ENCODE results near the gene ENOX1.

ENOX1 gene

DNA sequence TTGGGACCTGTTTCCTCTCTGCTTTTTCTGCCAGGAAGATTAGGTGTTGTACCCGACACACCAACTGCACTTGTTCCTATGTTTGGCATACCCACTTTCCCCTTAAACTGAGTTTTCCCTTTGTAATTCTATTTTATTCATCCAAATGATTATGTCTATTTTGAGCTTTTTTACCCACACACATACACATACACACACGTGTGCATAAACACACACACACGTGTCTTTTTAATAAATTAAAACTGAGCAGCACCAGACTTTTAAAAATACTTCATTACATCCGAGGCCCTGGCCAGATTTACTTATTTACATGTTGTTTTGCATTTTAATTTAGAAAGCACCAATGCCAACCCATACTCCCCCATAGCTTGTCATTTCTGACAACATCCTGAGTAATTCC, 413.4 kb downstream of the ENOX1 start:
- H3K4me3 ChIP-seq (ENCODE audit: low read depth, low read length): no peak overlapping the region
- H2AFZ ChIP-seq (ENCODE audit: insufficient read depth, low read length, poor library complexity): no peak overlapping the region
- H3K79me1 ChIP-seq (ENCODE audit: low read length): no peaks in the 10 kb centered on the region
- H3K14ac ChIP-seq (ENCODE audit: low read length): no peak overlapping the region
- H3K23ac ChIP-seq (ENCODE audit: low read length): no peak overlapping the region
- H4K12ac ChIP-seq (ENCODE audit: low read depth, low read length): no peak overlapping the region
- H3K27me3 ChIP-seq (ENCODE audit: insufficient read depth, low read length): no peaks in the 10 kb centered on the region
- no peaks in the 10 kb centered on the region for H3K36me3 ChIP-seq (ENCODE audit: control insufficient read depth in 1 of 2, insufficient read depth in 2 of 2, low read length in 2 of 2)
- no peak for DNase-seq
- H3K79me2 ChIP-seq (ENCODE audit: control insufficient read depth, insufficient read depth, low read length, poor library complexity): no peaks in the 10 kb centered on the region
- no peak overlapping the region for H3K18ac ChIP-seq (ENCODE audit: low read length)
- no CpG with 5 or more reads among the region's 4 CpGs for WGBS (ENCODE audit: extremely low coverage, insufficient coverage, insufficient read length)
- H3K4ac ChIP-seq (ENCODE audit: low read depth, low read length): no peak overlapping the region
- H3K9me3 ChIP-seq (ENCODE audit: insufficient read depth, low read depth, low read length): no peaks in the 10 kb centered on the region
- H2BK5ac ChIP-seq (ENCODE audit: low read depth, low read length, poor library complexity): no peak overlapping the region
- no peak overlapping the region for H2BK12ac ChIP-seq (ENCODE audit: low read length)
- H3K4me1 ChIP-seq (ENCODE audit: control insufficient read depth in 1 of 2, insufficient read depth in 2 of 2, low read length in 2 of 2): no peaks in the 10 kb centered on the region
- no peak overlapping the region for H2AK5ac ChIP-seq (ENCODE audit: low read length)
- H4K8ac ChIP-seq (ENCODE audit: low read depth, low read length): no peak overlapping the region
- H3K27ac ChIP-seq (ENCODE audit: low read depth, low read length): no peak overlapping the region
- H3K4me2 ChIP-seq (ENCODE audit: low read length): no peak overlapping the region
- H3K9ac ChIP-seq (ENCODE audit: low read length): no peak overlapping the region
- H4K91ac ChIP-seq (ENCODE audit: low read depth, low read length): no peak overlapping the region
- no peak overlapping the region for H2BK120ac ChIP-seq (ENCODE audit: insufficient read depth, low read length, poor library complexity)

DNA sequence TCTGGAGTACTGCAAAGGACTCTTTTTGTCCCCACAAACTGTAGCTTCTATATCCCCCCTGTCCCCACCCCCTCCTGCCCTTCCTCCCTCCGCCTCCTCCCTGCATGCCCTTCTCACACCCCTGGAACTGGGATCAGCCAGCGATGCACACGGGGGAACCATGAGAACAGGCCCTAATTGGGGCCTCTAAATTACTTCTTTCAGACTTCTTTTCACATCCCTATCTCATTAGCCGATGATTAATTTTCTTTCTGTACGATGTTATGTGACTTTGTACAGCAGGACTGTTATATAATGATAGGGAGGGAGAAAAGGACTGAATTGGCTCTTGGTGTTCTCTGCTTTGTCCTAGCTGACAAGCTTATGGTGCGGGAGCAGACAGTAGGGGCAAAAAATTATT, 415.9 kb downstream of the ENOX1 start:
- Histone ChIP-seq H3K4ac (ENCODE audit: low read depth, low read length) (no peak overlapping the region), H3K23ac (ENCODE audit: low read length) (no peak overlapping the region), H4K8ac (ENCODE audit: low read depth, low read length) (no peak overlapping the region), H2AFZ (ENCODE audit: insufficient read depth, low read length, poor library complexity) (no peak overlapping the region), H4K12ac (ENCODE audit: low read depth, low read length) (no peak overlapping the region), H3K9ac (ENCODE audit: low read length) (no peak overlapping the region), H2BK120ac (ENCODE audit: insufficient read depth, low read length, poor library complexity) (no peak overlapping the region), H3K79me1 (ENCODE audit: low read length) (no peaks in the 10 kb centered on the region), H2BK5ac (ENCODE audit: low read depth, low read length, poor library complexity) (no peak overlapping the region), H3K14ac (ENCODE audit: low read length) (no peak overlapping the region), H2BK12ac (ENCODE audit: low read length) (no peak overlapping the region), H3K4me3 (ENCODE audit: low read depth, low read length) (no peak overlapping the region), H3K36me3 (ENCODE audit: control insufficient read depth in 1 of 2, insufficient read depth in 2 of 2, low read length in 2 of 2) (no peaks in the 10 kb centered on the region), H2AK5ac (ENCODE audit: low read length) (no peak overlapping the region), H3K27ac (ENCODE audit: low read depth, low read length) (no peak overlapping the region), H3K18ac (ENCODE audit: low read length) (no peak overlapping the region), H4K91ac (ENCODE audit: low read depth, low read length) (no peak overlapping the region), H3K27me3 (ENCODE audit: insufficient read depth, low read length) (no peaks in the 10 kb centered on the region), H3K4me1 (ENCODE audit: control insufficient read depth in 1 of 2, insufficient read depth in 2 of 2, low read length in 2 of 2) (no peaks in the 10 kb centered on the region), H3K79me2 (ENCODE audit: control insufficient read depth, insufficient read depth, low read length, poor library complexity) (no peaks in the 10 kb centered on the region), H3K4me2 (ENCODE audit: low read length) (no peak overlapping the region), H3K9me3 (ENCODE audit: insufficient read depth, low read depth, low read length) (no peaks in the 10 kb centered on the region)
- DNase-seq: no peak
- no CpG with 5 or more reads among the region's 6 CpGs for WGBS (ENCODE audit: extremely low coverage, insufficient coverage, insufficient read length)

DNA sequence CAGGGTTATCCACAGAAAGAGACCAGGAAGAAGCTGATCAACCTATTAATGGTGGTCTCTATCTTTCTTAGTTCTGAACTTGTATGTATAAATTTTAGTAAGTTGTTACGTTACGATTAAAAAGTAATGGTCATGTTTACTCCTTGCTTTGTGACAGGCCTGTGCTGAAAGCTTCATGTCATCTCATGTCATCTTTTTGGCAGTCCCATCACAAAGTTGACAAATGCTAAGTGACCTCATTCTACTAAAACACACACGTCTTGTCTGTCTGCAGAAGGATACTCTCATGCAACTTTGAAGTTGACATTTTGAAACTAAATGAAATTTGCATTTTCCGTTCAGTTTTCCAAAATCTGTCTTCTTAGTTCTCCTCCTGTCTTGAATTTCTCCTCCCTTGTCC, 417.5 kb downstream of the ENOX1 start:
- no CpG with 5 or more reads among the region's 4 CpGs for WGBS (ENCODE audit: extremely low coverage, insufficient coverage, insufficient read length)
- no peak overlapping the region for H3K14ac ChIP-seq (ENCODE audit: low read length)
- H4K12ac ChIP-seq (ENCODE audit: low read depth, low read length): no peak overlapping the region

DNA sequence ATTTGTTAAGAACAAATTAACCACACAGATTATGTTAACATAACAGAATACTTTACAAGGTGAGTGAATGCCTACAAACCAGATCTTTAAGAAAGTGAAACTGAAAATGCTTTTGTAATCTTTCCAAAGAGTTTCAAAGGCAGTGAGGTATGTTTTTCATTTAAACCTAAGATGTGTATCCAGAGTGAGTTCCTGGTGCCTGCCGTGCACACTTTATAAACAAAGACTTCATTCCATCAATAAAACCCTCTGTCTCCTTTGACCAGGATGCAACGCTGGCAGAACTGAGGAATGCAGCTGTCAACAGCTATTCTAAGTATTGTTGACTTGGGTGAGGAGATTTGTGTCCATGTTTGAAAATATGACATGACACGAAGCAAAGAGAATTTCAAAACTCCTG, 418.8 kb downstream of the ENOX1 start:
- Histone ChIP-seq H3K79me2 (ENCODE audit: control insufficient read depth, insufficient read depth, low read length, poor library complexity) (no peaks in the 10 kb centered on the region), H4K91ac (ENCODE audit: low read depth, low read length) (no peak overlapping the region), H4K8ac (ENCODE audit: low read depth, low read length) (no peak overlapping the region), H2AFZ (ENCODE audit: insufficient read depth, low read length, poor library complexity) (no peak overlapping the region), H3K79me1 (ENCODE audit: low read length) (no peaks in the 10 kb centered on the region), H3K27me3 (ENCODE audit: insufficient read depth, low read length) (no peaks in the 10 kb centered on the region), H3K9ac (ENCODE audit: low read length) (no peak overlapping the region), H3K14ac (ENCODE audit: low read length) (no peak overlapping the region), H2BK5ac (ENCODE audit: low read depth, low read length, poor library complexity) (no peak overlapping the region), H3K4ac (ENCODE audit: low read depth, low read length) (no peak overlapping the region), H2BK120ac (ENCODE audit: insufficient read depth, low read length, poor library complexity) (no peak overlapping the region), H2BK12ac (ENCODE audit: low read length) (no peak overlapping the region), H3K9me3 (ENCODE audit: insufficient read depth, low read depth, low read length) (no peaks in the 10 kb centered on the region), H3K27ac (ENCODE audit: low read depth, low read length) (no peak overlapping the region), H4K12ac (ENCODE audit: low read depth, low read length) (no peak overlapping the region), H2AK5ac (ENCODE audit: low read length) (no peak overlapping the region), H3K4me1 (ENCODE audit: control insufficient read depth in 1 of 2, insufficient read depth in 2 of 2, low read length in 2 of 2) (peaks cover 0 to 5% of the 10 kb centered on the region in 2 experiments), H3K18ac (ENCODE audit: low read length) (no peak overlapping the region), H3K4me2 (ENCODE audit: low read length) (no peak overlapping the region), H3K23ac (ENCODE audit: low read length) (no peak overlapping the region), H3K36me3 (ENCODE audit: control insufficient read depth in 1 of 2, insufficient read depth in 2 of 2, low read length in 2 of 2) (no peaks in the 10 kb centered on the region), H3K4me3 (ENCODE audit: low read depth, low read length) (no peak overlapping the region)
- DNase-seq: peak in 1 of 2 donors; percentile 64
- no CpG with 5 or more reads among the region's 3 CpGs for WGBS (ENCODE audit: extremely low coverage, insufficient coverage, insufficient read length)

More for the DNA sequence above, 417.5 kb downstream of the ENOX1 start:
- Histone ChIP-seq H3K18ac (ENCODE audit: low read length) (no peak overlapping the region), H3K4me1 (ENCODE audit: control insufficient read depth in 1 of 2, insufficient read depth in 2 of 2, low read length in 2 of 2) (peaks cover 0 to 5% of the 10 kb centered on the region in 2 experiments), H3K4me3 (ENCODE audit: low read depth, low read length) (no peak overlapping the region), H3K79me1 (ENCODE audit: low read length) (no peaks in the 10 kb centered on the region), H3K9ac (ENCODE audit: low read length) (no peak overlapping the region), H2AFZ (ENCODE audit: insufficient read depth, low read length, poor library complexity) (no peak overlapping the region), H2BK12ac (ENCODE audit: low read length) (no peak overlapping the region), H3K4me2 (ENCODE audit: low read length) (no peak overlapping the region), H3K4ac (ENCODE audit: low read depth, low read length) (no peak overlapping the region), H2BK5ac (ENCODE audit: low read depth, low read length, poor library complexity) (no peak overlapping the region), H3K23ac (ENCODE audit: low read length) (no peak overlapping the region), H2BK120ac (ENCODE audit: insufficient read depth, low read length, poor library complexity) (no peak overlapping the region), H2AK5ac (ENCODE audit: low read length) (no peak overlapping the region), H3K79me2 (ENCODE audit: control insufficient read depth, insufficient read depth, low read length, poor library complexity) (no peaks in the 10 kb centered on the region), H3K9me3 (ENCODE audit: insufficient read depth, low read depth, low read length) (no peaks in the 10 kb centered on the region), H3K27ac (ENCODE audit: low read depth, low read length) (no peak overlapping the region), H3K27me3 (ENCODE audit: insufficient read depth, low read length) (no peaks in the 10 kb centered on the region), H4K91ac (ENCODE audit: low read depth, low read length) (no peak overlapping the region), H4K8ac (ENCODE audit: low read depth, low read length) (no peak overlapping the region), H3K36me3 (ENCODE audit: control insufficient read depth in 1 of 2, insufficient read depth in 2 of 2, low read length in 2 of 2) (no peaks in the 10 kb centered on the region)
- no peak for DNase-seq
